GM12892 (cell line): ENCODE measurements around the gene HOXD9.

Experiments
- POLR2A ChIP-seq: IDR thresholded peaks from 2 replicates; pipeline ENCODE4 v1.6.1; 2011; ENCODE audit warnings: low read depth, low read length, control low read depth
- POLR2AphosphoS5 ChIP-seq: IDR thresholded peaks from 2 replicates; pipeline ENCODE4 v1.6.1; 2011; ENCODE audit warnings: low read depth, low read length, control low read depth
- TAF1 ChIP-seq: IDR thresholded peaks from 2 replicates; pipeline ENCODE4 v1.6.1; 2011; ENCODE audit warnings: low read depth, mild to moderate bottlenecking, control low read depth, low read length, borderline replicate concordance

DNA sequence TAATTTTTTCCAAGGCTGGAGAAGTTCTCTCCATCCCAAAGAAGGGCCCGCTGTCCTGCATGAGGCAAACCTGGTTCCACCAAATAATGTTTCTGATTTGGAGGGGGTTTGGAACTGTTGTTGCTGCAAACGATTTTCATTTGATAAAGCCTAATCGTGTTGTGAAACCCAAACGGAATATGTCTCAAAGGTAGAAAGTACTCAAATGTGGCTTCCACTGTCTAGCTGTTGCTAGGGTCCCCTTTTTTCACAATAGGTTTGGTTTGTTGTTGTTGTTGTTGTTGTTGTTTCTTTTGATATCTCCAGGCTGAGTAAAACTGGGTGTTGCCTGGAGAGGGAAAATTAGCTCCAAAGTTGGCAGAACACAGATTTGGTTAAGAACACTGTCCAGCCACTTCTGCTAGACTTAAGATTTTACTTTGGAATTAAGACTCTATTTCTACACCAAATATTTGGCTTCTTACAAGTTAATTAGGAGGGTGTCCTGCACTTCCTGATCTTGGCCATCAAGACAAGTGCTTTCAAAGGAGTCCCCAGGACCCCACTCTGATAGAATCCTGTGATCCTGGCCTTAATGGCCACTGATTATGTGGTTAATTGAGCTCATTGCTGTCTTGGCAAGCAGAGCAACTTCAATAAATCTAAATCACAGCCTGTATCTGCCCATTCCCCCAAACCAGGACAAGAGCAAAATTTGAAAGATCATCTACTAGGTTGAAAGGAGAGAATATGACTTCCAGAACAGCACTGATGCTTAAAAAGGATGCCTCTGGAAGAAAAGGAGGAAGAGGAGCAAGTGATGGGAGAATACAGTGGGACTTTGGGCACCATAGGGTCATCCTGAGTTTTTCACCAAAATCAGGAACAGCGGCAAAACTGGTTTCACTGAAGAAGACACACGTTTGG lies 33.3 kb upstream of the HOXD9 start:
- no peak for TF ChIP-seq POLR2AphosphoS5
- no peak for TF ChIP-seq POLR2A
- TF ChIP-seq TAF1, result no peak
